Measurements from ENCODE around the gene FBXL14.
"Not testable (repeated sequence)": the region's sequence is repeated elsewhere in the genome, so short reads cannot be mapped to it uniquely, and the experiment has no call there.

Gene FBXL14

DNA sequence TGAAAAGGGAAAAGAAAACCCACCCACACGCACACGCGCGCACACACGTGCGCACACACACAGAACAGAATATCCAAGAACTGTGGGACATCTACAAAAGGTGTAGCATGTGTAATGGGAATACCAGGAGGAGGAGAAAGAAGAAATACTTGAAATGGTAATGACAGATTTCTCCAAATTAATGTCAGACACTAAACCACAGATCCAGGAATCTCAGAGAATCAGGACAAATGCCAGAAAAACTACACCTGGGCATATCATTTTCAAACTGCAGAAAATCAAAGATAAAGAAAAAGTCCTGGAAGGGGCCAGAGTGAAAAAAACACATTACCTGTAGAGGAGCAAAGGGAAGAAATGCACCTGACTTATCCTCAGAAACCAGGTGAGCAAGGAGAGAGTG, 26.5 kb downstream of the FBXL14 start:
- DNase-seq = no peak

DNA sequence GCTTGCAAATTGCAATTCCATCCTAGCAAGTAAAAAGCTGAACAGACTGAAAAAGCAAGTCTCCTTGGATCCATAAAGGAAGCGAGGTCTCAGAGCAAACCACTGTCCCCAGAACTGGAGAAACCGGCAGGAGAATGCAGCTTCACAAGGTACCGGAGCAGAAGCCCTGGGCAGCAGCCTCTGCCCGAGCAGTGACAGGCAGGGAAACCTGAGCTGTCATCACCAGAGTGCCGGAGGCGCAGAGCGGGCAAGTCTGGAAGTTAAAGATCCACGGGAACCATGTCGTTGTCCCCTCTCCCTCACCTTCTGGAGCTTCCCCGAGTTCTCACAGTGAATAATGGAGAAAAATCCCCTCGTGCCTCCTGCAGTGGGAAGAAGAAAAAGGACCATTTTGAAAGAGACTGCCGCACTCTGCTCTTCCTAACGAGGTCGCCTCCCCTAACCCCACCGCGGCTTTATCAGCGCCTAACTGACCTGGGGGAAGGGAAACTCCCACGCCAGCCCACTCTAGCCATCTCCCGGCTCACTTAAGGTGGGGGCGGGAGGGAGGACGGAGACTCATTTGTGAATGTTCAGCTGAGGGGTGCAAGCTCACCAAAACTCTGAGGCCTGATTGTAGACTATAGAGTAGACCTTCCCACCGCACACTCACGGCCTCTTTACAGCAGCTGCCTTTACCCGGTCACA, 27.8 kb downstream of the FBXL14 start:
- DNase-seq = no peak

DNA sequence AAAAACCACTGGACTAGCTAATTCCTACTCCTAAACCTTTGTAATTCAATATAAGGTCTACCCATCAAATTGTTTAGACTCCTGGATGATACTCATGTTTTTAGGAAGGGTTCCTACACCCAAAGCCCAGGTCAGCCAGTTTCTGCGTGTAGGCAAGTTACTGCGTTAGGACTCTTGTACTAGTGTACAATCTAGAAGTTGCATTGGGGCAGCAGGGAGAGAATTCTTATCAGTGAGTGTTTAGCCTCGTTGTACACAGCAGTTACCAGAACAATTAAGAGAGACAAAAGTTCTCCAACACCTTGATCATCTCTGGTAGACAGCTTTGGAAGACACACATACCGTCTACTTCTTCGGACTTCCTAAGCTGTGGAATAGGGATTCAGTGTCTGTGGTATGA, 29.2 kb downstream of the FBXL14 start:
- DNase-seq = no peak

DNA sequence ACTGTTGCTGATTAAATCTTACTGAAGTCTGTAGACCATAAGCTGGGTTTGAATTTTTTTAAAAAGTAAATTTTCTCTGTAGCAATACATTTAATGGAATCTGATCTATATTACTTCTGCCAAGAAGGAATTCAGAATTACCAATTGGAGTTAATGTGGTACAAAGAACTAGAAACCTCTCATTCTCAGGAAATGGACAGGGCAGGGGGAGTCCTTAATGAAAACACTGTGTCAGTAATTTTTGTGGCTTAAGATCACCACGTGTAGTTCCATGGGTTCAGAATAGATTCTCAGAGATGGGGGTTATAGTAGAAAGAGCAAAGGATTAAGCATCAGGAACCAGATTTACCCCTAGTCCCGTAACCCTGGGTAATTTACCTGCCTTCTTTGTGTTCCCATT, 30.3 kb downstream of the FBXL14 start:
- no peak for DNase-seq

DNA sequence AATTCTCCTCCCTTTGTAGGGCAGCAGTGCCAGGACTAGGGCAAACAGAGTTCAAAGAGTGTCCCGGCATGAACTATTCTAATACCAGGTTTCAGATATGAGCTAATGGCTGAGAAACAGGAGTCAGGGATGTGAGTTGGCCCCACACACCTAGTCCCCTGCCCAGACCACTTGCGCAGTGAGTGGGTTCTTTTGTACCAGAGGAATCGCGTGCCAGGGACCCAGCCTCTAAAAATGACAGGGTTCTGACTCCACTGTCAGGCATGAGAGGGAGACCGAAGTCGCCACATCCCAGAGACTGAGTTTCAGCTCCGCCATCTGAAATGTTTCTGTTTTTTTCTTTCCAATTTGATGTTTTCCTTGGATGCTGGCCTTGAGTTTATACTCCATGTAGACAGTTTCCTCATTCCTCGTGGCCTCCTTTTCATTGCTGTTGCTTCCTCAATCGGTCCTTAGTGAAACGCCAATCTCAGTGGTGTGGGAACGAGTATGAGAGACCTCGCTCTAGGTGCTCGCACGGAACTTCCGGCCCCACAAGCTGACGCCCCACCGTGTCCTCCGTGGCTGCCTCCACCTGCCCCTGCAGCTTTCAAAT, 31.5 kb downstream of the FBXL14 start:
- no peak for DNase-seq

DNA sequence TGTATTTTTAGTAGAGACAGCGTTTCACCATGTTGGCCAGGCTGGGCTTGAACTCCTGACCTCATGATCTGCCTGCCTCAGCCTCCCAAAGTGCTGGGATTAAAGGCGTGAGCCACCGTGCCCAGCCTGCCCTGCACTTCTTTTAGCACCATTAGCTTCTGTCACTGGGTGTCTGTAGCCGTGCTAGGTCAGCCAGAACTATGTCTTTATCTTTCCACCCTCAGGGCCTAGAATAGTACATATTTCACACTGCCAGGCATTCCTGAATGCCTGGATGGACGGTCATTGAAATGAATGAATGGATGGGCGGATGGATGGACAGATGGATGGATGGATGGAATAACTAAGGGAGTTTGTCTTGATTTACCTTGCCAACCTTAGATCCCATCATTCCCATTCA, 33.7 kb downstream of the FBXL14 start:
- DNase-seq = no peak

DNA sequence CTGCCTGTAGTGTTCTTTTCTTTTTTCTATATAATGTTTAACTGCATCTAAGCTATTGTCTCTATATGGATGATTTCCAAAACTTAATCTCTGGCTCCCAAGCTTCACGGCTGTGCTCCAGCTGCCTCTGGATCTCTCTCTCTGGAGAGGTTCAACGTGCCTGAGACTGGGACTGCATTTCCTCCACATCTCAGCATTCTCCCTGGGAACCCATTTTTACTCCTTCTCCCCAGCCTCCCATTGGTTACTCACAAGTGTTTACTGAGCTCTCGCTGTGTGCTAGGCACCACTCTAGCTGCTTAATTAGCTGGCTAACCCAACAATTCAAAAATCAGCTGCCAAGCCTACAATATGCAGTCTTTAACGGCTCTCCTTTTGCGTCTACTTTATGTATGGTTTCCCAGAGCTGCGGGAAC, 34.7 kb downstream of the FBXL14 start:
- DNase-seq = no peak

DNA sequence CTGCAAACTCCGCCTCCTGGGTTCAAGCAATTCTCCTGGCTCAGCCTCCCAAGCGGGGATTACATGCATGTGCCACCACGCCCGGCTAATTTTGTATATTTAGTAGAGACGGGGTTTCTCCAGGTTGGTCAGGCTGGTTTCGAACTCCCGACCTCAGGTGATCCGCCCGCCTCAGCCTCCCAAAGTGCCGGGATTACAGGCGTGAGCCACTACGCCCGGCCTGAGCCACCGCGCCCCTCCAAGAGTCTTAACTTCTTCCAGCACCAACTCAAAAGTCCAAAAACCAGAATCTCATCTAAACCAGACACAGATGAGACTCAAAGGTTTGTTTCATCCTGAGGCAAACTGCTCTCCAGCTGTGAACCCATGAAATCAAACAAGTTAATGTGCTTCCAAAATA, 36.3 kb downstream of the FBXL14 start:
- not testable (repeated sequence) for DNase-seq

DNA sequence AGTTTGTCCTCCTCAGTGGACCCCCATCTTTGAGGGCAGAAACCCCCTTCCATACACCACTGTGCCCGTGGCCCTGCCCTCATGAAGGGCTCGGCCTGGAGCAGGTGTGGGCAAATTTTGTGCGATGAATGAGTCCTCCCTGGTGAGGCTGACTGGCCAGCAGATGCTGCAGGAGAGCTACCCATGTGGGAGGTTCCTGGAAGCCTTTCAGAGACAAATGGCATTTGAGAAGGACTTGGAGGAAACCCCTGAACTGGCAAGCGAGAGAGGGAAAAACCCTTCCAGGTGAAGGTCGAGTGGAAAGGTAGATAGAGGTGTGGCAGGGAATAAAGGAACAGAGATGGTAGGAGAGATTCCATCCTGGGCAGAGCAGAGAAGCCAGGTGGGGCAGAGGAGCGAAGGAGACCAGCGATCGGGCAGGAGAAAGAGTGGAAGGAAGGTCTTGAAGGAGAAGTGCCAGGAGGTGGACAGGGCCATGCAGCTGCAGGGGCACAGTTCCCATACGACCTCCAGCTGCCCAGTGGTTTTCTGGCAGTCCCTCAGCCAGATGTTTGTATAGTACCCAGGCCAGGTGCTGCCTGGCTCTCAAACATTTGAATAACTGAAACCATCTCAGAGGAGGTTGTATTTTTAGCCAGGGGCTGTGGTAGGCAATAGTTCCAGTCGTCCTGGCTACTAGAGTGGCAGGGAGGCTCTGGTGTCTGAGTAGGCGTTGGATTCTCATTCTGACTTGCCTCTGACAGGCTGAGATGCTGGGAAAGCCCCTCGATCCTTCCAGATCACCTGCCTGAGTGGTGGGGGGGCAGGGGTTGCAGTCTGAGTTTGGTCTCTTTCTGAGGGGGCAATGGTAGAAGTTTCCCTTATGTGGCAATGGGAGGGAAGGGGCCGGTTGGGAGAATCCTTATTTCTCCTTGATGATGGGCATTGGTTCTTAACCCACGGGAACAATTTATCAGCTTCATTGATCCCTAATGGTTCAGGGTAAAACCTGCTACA, 40.1 kb downstream of the FBXL14 start:
- peak; percentile 53 for DNase-seq

DNA sequence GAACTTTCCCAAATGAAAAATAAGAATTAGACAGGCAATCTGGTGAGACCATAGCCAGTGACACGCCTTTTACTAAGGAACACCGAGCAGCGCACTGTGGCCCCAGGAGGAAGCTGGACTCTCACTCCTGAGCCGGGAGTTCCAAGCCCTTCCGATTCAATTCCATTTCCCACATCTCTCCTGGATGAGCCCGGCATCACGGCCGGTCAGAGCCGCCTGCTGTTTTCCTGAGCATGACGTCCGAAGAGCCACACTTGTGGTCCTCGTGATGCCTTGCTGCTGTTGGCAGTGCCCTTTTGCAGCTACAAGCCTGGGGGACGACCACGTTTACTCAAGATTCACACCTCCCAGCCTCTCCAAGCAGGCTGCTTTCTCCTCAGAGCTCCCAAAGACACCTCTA, 40.8 kb downstream of the FBXL14 start:
- no peak for DNase-seq

DNA sequence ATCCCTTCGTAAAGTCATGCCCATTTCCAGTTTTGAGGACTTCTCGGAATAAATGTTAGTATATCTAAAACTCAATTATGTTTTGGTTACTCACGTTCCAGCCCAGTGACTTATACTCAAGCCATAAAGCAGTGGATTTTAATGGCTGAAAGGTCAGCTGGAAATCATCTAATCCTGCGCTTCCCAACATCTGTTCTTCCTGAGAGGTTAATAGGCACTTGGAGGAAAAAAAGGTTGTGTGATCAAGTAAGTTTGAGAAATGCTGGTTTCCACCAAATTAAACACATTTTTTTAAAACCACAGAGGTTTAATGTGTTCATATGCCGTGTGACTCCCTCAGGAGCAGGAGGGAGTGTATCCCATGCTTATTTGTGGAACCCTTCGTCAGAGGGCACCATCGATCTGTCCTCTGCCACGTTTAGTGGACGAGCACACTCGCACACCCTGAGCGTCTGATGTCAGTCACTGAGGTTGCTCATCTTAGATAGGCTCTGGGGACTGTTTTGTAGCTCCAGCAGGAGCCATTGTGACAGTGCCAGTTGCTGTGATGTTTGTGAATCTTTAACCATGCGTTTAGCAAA, 41.4 kb downstream of the FBXL14 start:
- DNase-seq = no peak

DNA sequence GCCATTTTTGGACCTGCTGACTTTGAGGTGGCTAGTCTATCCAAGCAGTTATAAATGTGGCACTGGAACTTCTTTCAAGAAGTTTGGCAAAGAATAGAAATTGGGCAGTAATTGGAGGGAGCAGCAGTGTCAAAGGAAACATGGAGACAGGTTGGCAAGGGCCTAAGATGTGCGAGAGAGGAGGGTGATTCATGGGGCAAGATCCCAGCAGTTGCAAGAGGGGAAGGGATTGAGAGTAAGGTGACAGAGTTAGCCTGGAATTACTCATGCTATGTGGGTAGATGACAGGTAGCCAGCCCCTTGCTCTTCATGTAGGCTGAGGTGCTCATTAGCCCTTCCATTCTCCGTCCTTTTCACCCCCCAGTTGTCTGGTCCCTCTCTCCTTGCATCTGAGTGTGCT, 42.2 kb downstream of the FBXL14 start:
- no peak for DNase-seq

DNA sequence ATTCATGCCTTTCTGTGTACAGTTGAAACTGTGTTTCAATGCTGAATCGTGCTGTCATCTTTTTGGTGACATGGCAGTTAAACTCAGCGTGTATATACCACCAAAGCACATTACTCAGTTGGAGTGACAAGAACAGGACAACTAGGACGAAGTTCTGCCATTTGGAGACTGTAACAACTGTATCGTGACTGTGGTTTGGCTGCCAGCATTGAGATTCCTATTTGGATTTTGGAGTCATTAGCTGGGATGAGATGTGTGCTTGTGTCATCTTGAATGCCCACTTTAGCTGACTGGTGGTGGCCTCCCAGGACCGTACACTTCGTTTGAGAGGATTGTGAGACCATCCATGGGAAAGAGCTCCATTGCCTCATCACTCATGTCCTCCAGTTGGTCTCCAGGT, 42.9 kb downstream of the FBXL14 start:
- DNase-seq = no peak

DNA sequence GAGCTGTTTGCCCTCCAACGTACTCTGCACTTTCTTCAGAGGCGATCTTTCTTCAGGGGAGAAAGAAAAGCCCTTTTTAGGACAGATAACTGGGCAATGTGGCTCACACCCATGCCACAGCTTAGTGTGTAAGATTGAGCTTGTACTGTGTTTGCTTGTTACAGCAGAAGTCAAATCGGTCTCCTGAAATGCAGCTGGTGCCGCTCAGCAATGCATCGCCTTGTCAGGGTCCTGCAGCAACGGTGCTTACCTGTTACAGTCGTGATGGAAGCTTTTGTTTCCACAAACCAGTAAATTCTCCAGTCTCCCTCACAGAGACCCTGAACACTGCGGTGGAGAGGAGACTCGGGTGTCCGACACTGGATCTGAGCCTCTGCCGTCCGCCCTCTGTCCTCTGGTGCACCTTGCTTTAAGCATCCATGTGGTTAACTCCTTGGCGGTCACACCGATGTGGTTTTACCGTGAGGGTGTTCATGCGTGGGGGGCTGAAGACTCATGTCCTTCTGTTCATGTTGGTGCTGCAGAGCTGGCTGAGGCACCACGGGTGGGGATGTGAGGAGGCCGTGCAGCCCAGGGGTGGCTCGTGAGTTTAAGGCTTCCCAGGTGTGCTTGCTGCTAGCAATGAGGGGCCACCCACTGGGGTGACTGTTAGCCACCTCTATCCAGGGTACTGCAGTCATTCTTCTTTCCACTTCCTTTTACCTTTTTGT, 47.3 kb downstream of the FBXL14 start:
- no peak for DNase-seq

DNA sequence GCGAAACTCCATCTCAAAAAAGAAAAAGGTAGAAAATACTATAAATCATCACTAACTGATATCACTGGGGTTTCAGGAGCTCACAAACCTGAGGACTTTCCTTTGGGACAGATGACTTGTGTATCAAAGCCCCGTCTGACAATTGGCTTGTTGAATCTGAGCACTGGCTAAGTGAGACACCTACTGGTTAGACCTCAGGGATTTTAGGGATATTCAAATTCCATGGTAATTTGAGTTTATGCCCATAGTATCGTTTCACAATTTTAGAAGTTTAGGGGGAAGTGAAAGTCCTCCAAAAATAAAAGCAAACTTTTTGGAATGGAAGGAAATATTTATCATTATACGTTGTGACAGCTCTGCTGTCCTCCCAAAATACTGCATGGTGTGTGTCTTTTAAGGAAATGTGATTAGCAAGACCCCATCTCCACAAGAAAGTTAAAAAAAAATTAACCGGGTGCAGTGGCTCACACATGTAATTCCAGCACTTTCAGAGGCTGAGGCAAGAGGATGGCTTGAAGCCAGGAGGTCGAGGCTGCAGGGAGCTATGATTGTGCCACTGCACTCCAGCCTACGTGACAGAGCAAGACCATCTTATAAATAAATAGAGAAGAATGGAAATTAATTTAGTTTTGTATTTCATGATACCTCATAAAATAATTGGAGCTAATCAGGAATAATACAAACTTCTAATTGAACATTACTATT, 49.2 kb downstream of the FBXL14 start:
- peak; percentile 80 for DNase-seq

DNA sequence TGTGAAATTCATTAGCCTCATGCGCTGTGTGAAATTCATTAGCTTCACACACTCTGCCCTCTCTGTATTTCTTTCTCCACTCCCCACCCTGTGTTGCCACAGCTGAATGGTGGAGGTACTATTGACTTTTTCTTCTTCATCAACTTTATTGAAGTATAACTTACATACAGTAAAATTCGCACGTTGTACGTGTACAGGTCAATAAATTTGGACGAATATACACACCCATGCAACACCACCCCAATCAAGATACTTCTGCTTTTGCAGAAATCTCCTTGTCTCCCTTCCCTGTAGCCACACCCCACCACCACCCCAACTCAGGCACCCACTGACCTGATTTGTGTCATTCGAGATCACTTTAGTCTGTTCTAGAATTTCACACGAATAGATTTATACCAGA, 51.8 kb downstream of the FBXL14 start:
- no peak for DNase-seq

DNA sequence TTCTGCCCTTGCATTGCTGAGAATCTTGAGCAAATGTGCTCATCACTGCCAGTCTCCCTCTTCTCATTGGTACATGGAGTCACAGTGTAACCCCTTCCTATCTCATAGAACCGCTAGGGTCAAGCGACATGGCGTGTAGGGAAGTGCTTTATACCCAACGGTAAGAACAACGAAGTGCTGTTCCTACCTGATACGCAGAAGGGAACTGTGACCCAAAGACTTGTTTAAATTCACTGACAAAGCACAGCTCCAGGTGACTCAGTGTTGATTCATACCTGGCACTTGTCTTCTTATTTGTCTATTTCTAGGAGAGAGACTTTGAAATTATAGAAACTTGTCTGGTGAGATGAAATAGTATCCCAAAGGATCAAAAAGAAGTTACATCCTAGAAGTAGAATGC, 53.7 kb downstream of the FBXL14 start:
- peak; percentile 88 for DNase-seq

DNA sequence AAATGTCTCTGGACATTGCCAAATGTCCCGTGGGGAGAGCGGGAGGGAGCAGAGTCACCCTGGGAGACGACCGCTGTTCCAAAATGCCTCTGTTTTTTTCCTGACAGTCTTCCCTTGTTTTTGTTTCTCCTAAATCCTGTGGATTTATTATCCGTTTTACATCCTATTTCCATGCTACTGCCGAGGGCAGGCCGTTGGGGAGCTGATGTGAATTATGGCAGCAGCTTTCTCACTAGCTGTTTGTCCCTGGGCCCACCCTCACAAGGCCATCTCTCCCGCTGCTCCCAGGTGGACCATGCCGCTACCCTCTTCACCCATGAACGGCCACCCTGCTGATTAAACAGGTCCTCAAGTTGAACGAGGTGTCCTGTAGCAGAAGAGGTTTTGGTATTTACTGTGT, 55.2 kb downstream of the FBXL14 start:
- no peak for DNase-seq

DNA sequence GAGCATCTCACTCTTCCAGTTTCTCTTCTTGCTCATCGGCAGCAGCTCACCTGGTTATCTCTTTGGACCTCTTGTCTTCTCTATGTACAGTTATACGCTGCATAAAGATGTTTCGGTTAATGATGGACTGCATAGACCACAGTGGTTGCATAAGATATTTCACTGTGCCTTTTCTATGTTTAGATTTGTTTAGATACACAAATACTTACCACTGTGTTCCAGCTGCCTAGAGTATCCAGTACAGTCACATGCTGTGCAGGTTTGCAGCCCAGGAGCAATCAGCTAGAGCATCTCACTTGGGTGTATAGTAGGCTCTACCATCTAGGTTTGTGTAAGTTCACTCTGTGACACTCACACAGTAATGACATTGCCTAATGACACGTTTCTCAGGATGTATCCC, 57.6 kb downstream of the FBXL14 start:
- no peak for DNase-seq

DNA sequence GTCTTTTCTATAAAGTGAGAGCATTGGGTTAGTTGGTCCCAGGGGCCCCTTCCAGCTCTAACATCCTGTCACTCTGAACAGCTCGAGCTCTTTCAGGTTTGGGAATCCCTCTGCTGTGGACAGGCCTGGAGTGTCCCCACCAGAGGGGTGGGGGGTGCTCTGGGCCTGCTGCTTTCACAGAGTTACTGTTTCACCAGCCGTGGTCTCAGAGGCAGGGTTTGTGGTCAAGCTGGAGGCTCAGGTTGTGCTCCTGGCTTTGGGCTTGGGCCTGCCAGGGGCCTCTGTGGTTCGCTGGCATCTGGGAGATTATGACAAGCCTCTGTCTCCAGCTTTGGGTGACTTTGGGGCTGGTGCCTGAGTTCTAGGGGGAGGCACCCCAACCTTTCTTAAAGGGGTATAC, 59.6 kb downstream of the FBXL14 start:
- DNase-seq = no peak

DNA sequence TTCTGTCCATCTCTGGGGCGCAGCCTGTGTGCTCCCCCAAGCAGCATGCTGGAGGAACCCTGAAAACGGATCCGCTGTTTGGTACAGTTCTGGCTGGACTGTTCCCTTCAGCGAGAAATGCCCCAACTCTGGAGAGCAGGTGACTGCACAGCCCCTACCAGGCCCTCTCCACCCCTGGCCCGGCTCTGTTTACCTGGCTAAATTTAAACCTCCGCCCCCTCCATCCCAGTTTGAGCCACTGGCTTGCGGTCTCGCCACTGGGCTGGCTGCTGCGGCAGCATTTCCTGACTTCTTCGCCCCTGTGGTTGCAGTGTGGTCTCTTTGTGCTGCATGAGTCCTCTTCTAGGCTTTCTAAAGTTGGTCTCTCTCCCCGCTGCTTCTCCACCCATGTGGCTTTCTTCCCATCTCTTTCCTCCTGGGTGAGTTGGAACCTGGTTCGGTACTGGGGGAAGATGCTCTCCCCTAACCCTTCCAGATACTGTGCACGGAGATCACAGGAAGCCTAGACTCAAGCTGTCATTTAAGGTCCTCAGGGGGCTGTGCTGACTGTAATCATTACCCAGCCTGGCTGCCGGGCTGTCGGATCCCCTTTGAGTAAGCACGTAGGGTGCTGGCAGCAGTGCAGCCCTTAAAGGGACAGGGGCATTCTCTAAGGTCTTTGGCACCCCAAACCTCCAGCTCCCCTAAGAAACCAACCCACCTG, 60.6 kb downstream of the FBXL14 start:
- DNase-seq = no peak

DNA sequence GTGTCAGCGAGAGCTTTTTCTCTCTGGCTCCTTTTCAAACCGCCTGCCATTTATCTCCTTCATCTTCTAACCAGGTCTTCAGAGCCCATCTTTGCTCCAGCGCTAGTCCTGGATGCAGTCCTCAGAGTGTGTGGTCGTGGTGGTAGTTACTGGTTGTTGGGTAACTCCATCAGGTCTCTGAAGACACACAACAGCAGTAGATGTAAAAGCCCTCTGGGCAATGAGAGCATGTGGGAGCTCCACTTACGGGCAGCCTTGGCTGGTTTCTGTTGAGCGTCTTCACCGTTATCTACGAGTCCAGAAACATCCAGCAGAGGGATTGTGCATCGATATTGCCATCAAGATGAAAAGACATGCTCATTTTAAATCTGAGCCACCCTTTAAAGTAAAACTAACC, 61.2 kb downstream of the FBXL14 start:
- peak; percentile 55 for DNase-seq
